HG02970 (cell line): ENCODE results near the gene KCNE4.
A peak's percentile ranks its signal among the peaks of the same experiment; 100 is the strongest.

Source experiments
- ATAC-seq: cut with Tn5 transposase; IDR thresholded peaks from one replicate; pipeline ENCODE4 v1.9.1; 2021; ENCODE audit warnings: mild to moderate bottlenecking, moderate library complexity, moderate number of reproducible peaks; ENCODE audit not compliant: unreplicated experiment, low FRiP score

KCNE4 gene

DNA sequence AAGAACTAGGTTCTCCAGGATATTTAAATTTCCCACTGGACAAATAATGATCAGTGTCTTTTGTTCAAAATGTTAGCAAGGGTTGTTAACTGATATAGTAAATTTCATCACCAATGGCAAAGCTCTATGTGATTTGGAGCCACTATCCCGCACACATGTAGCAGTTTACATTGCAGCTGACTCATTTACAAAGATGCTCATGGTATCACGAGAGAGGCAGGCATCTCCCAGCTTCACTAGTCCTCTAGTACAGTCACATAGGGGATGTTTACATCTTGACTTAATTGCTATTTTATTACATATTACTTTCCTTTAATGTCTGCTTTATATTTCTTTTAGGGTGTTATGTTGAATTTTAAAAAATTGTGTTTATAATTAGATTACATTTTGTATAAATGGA lies 30.7 kb downstream of the KCNE4 start:
- no peak for ATAC-seq

DNA sequence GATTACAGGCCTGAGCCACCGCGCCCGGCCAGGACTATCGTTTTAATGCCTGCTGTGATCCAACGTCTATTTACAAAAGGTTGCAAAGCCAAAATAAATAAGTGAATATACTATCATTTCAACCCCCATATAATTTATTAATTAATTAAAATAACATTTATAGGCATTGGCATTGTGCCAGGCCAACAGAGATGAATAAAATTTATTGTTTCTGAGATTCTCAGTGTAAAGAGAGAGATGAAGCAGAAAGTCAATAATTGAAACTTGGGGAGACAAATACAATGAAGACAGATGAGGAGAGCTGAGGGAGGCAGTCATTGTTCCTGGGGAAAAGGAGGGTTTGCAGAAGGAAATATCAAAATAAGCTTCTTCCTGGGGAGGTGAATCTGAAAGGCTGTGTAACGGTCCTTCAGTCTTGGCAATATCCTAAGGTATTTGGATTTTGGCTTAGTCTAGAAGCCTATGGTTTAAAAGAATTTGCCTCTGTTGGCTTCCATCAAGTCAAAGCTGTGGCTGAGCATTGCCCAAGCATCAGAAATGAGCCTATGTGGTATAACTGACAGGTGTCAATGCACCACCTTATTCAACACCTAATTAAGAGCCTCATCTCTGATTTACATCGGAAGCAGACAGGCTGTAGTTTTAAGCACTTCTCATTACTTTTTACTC lies 31.5 kb downstream of the KCNE4 start:
- no peak for ATAC-seq

DNA sequence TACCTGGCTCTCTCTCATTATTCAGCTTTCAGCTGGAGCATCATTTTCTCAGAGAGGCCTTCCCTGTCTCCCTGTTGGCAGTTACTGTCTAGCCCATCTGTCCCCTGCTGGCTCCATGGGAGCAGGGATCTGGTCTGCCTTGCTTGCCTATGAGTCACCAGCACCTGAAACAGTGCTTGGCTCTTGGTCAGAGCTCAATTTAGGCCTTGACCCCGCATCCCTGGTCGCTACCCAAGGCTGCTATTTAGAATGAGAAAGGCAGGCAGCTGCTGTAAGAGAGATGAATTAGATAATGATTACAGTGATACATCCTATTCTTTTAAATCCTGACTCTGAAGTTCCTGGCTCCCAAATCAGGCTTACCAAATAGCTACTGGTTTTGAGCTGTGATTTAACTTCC lies 32.9 kb downstream of the KCNE4 start:
- no peak for ATAC-seq

DNA sequence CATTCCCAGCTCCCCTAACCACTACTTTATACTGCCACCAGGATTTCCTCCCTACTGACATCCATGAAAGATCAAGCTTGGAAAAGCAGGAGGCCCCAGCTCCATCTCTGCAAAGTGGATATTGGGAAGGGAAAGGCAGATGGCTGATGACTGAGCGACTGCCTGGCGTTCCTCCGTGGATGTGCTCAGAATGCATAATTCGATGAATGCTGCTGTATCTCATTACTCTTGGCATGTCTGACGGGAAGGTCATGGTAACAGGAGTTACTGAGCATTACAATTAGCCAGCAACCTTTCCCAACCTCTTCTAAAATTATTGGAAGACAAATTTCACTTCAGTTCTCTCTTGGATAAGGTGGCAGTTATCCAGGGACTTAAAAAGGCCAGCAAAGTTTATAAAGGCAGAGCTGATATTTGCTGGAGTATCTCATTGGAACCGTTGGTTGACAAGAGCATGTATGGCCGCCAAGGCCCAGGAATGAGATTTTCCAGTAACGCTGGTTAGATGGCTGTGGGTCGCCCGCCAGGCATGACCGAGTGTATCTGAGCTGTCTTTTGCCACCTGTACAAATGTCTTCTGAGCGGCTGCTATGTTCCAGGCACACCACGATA lies 34.5 kb downstream of the KCNE4 start:
- no peak for ATAC-seq

DNA sequence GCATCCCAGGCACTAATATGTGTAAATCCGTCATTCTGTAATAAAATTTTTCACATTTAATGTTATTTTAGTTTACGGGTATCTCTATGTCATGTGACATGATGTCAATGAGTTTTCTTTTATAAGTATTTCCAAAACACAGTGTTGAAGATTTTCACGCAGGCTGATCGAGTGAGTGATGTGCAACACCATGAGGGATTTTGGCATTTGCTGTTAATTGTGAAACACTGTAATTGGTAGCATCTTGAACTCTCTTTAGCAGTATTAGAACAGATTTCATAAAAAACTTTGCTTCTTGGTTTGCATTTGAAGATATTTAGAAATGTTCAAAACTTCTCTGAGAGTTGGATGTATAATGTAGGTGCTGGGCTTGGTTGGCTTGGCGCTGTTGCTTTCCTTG lies 35.5 kb downstream of the KCNE4 start:
- ATAC-seq, result no peak

DNA sequence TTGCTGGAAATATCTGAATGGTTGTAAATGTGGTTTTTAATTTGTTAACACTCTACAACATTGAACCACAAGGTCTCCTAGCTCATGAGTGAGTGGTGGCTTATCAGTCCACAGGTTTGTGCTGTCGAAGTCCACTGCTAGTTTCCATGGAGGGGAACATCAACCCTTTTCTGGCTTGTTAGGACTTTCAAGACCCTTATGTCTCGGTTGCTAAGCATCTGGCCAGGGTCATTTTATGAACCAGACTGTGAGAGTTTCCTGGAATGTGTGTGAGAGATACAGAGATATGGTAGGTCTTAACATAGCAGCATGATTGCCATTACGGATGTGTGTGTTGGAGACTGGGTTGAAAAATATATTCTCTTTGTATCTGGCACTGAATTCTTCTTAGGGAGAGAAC lies 36.9 kb downstream of the KCNE4 start:
- no peak for ATAC-seq

DNA sequence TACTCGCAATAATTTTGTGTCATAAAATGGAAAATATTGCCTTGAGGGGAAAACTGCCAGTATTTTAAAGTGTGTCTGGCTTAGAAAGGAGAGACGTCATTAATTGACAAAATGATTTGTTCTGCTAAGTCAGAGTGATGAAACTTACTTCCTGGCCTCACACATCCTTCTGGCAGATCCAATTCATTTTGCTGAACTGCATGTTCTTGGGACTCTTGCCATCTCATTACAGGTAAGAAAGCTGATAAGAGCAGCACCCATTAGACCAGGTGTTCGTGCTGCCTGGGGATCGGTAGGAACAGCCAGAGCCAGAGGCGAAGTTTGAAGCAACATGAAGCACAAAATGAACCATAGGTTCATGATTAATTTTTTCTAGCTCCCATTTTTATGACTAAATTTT lies 38.0 kb downstream of the KCNE4 start:
- ATAC-seq, result no peak

DNA sequence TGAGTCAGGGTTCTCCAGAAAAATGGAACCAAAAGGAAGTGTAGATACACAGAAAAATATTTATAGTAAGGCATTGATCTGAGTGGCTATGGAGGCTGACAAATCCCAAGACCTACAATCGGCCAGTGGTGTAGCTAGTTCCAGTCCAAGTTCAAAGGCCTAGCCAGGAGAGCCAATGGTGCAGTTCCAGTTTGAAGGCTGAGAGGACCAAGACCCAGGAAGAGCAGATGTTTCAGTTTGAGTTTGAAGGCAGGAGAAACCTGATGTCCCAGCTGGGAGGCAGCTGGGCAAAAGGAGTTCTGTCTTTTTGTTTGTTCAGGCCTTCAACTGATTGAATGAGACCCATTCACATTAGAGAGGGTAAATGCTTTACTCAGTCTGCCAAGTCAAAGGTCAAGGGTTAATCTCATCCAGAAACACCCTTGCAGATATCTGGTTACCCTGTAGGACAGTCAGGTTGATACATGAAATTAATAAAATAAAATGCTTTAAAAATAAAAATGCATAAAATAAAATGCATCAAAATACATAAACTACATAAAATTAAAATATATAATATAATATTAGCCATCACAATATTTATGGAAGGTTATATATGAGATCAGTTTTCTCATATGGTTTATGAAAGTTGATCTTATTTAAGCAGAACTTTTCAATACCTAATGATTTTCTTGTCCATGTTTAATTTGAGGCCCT lies 38.7 kb downstream of the KCNE4 start:
- ATAC-seq, result no peak

DNA sequence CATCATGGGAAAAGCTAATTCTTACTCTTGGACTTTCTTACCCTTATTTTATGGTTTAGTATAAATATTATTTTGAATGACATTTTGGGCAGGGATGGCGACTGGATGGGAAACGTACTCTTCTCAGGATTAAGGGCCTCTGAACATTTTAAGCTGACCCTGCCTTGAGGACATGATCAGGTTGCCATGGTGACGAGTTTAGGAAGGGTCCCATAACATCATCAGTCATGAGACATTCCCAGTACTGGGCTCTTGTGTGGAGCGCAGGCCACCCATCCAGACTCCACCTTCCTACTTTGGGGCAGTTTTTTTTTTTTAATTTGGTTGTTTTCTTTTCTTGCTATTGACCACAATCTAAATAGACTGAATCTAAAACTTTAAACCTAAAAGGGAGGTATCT lies 40.7 kb downstream of the KCNE4 start:
- ATAC-seq, result no peak

DNA sequence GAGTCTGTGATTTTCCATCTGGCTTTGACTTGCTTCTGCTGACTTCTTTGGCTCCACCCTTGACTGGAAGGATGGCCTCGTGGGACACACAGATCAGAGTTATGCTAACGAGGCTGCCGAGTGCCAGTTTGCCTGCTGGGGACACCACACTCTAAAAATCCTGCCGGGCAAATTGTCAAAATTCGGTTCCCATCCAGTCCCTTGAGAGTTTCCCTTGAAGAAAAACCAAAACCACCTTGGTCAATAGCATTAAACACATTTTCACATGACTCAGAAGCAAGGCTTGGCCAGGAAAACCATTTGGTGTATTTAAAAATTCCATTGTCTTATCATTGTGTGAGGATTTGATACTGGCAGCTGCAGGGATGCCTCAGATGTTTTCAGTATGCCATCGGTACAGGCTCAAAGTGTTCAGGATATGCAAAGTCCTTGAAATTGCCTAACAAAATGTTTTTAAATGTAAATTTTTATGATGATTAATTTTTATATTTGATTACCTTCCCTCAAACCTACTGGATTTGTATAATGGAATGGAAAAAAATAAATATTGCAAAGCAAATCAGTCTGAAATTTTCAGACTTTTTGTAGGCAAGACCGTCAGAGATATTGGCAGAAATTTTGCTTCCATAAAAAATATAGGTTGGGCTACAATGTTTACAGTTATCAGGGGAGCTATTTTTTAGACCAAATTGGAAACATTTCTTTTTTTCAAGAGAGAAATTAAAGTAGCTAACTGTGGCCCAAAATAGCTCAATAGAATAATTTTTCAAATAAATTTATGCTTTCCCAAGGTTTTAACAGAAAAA lies 41.6 kb downstream of the KCNE4 start:
- no peak for ATAC-seq

DNA sequence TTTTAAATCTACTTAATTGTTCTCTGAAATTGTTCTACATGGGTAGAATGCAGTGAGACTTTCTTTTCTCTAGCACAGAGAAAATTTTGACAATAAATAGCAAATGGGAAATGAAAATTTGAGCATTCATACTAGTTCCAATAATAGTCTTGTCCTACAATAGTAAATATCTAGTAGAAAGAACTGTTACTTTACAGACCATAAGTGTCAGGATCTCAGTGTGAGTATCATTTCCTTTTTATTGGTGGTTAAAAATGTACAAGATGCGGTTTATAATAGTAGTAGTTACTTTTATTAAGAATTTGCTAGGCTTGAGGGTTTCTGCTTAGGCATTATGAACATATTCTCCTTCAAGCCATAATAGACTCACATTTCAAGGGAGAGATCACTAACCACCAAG lies 43.2 kb downstream of the KCNE4 start:
- no peak for ATAC-seq

DNA sequence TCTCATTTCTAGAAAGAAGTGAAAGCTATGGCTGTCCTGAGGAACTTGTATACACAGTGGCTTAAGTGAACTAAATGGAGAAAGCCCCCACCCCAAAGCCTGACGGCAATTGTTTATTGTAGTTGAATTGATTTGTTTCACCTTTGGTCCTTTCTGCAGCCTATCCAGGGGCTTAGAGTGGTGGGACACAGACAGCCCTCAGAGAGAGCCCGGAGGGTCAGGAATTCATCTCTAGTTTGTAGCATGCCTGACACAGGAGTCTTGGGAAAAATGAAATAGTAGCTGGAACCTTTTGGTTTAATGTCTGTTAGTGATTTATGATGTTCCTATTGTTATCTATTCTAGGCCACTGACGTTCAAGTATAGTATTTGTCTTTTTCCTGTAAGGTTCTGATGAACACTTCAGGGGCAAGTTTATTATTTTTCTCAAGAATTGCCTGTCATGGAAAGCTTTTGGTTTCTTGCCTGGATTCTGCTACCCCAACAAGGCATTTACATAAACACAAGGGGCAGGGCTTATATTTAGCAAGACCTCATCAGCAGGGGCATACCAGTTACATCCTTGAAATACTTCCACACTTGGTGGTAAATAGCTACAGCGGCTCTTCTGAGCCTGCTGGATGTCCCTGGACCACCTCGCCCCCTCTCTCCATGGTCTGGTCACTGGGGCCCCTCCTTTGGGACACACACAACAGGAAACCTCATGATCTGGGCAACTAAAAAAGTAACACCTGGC lies 44.4 kb downstream of the KCNE4 start:
- no peak for ATAC-seq

DNA sequence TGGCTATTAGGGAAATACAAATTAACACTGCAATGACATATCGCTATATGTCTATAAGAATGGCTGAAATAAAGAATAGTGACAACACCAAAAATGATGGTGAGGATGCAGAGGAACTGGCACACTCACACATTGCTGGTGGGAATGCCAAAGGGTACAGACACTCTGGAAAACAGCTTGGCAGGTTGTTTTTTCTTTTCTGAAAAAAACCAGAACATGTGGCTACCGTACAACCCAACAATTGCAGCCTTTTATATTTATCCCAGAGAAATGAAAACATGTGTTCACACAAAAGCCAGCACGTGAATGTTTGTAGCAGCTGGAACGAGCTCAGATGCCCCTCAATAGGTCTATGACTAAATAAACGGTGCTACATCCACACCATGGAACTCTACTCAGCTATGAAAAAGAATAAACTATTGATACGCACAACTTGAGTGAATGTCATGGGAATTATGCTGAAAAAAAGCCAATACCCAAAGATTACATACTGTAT lies 45.9 kb downstream of the KCNE4 start:
- no peak for ATAC-seq

DNA sequence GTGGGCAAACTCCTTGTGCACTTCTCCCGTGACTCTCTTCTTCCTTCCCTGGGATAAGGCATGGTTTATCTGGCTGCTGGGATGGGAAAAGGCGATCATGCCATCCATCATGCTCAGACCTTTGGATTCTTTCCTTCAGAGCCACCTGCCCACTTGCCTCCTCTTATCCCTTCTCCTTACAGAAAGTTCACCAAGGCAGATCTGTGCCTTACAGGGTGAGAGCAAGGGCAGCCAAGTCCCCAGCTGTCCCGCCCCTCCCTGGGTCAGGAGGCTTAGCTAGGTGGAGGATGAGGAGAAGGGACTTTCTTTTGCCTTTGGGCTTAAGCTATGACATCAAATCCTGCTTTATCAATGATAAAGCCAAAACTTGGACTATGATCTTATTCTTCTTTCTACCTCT lies 47.6 kb downstream of the KCNE4 start:
- ATAC-seq, result no peak

DNA sequence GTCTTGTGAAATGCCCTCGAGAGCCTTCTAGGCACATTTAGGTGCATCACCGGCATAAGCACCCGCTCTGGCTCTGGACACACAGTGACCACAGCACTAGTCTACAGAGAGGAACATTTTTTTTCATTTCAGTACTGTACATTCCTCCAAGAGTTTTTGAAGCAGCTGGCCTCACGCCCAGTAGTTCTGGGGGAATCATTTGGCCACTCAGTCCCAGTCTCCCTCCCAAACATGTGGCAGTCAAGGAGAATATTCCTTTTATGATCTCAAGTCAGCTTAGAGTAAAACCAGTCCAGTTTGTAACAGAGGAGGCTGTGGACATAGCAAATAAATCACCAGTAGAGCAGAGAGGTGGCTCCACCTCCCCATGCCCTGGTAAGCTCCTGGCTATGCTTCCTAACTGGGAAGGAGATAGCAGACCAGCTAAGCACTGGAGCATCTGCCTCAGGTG lies 48.1 kb downstream of the KCNE4 start:
- no peak for ATAC-seq

DNA sequence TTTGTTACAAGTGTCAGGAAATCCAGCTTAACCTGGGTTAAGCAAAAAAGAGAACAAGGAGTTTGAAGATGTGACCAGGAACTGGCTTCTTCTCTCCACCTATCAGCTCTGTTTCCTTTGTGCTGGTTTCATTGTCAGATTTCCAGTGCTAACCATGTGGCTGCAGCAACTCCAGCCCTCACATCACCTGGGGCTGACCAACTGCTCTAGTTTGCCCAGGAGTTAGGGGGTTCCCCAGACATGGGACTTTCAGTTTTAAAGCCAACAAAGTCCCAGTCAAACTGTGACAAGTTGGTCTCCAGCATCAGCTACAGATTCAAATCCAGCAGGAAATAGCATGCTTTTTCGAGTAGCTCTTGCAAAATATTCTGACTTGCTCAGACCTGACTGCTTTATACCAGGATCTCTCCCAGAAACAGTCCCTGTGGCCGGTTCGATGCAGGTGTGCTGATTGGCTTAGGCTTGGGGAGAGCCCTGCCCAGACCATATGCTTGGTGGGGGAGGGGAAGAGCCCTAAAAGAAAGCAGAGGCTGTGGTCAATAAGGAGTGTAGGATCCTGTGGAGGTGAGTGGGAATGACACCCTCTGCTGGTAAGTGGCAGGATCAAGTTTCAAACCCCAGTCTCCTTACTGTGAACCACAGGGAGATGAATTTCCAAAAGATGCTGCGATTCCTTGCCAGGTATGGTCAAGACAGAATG lies 49.5 kb downstream of the KCNE4 start:
- ATAC-seq, result peak; percentile 56

DNA sequence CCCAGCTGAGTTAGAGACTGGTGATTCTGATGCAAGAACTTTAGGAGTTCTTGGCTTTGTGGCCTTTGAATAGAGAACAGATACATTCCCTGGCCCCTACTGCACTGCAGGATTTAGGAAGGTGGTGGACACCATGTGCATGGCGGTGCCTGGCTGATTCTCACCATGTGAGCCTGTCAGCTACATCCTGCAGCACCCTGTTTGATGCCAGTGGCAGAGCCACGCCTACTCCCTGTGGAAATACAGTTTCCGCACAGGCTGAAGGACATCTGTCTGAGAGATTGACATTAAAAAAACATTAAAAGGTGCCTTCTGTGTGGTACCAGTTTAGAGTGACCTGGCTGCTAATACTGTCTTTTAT lies 50.0 kb downstream of the KCNE4 start:
- ATAC-seq, result no peak

DNA sequence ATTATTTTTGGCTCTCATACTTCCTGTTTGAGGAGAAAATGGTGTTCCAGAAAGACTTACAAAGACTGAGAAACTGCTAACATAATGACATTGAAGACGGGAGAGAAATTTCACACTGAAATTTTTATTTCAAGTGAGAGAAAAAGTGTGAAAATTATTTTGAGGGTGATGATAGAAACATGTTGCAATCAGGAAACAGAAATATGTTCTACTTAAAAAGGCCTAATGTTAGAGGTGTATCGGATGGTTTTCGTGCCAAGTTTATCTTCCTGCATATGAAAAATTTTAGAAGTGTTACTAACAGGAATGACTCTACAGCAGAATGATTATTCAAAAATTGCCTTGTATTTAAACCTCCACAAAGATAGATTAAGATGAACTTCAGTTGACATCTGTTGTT lies 50.5 kb downstream of the KCNE4 start:
- no peak for ATAC-seq

DNA sequence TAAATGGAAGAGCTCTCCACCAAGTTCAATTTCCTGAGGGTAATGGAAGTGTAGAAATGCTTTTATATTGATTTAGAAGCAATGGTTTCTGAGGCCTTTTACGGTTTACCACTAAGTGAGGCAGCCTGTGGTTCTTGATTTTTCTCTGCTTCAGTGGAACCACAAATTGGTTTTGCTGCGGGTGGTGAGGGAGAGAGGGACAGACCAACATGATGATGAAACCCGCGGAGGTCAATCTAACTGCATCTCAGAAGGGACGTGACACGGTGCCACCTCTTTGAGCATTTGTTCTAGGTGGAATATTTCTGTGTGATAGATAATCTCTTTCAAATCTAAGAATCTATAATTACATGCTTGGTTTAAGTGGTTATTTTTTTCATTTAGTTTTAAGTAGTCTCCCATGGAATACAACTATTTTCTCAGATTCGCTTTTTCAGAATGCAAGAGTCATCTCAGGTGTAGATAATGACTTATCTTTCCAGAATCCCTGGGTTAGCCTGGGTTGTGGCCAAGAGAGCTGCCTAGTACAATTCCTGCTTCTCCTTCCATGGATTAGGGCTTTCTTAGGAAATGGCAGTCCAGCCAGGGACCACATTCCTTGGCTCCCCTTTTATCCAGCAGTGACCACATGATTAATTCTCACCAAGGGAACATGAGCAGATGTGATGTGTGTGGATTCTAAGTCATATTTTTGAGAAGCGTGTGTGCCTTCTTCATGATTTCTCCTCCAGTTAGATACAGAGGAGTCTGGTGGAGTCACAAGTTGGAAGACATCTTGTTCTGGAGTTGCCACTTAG lies 52.5 kb downstream of the KCNE4 start:
- no peak for ATAC-seq
